ENCODE results near the gene CHSY1. TPM values are rescaled to one million over a fixed set of nuclear protein-coding genes. Genes with fewer than 3 reads are reported as not detected.
A peak's percentile ranks its signal among the peaks of the same experiment; 100 is the strongest.

Gene CHSY1
- total RNA-seq, 1 experiment from 2014 or later: 11.4 TPM

- H3K9ac ChIP-seq (ENCODE audit: low read length): no peak overlapping the region
- H2AFZ ChIP-seq (ENCODE audit: low read length): no peak overlapping the region
- H3K4me2 ChIP-seq (ENCODE audit: low read depth, low read length, poor library complexity, severe bottlenecking): peak overlapping the region; percentile 50
- H3K9me3 ChIP-seq (ENCODE audit: low read length): no peaks in the 10 kb centered on the region
- no peaks in the 10 kb centered on the region for H3K79me2 ChIP-seq (ENCODE audit: low read length)
- 0 out of 2 replicates have a peak, but pooled peaks cover 4% of the 10 kb centered on the region for H4K20me1 ChIP-seq (ENCODE audit: insufficient read depth, low read depth, low read length)
- peak overlapping the region; percentile 26; the same call in 1 of the 2 replicates for H3K4me3 ChIP-seq (ENCODE audit: low read length)
- H3K4me1 ChIP-seq (ENCODE audit: low read length): peaks cover 17% of the 10 kb centered on the region
- no peaks in the 10 kb centered on the region for H3K9me2 ChIP-seq (replicated peaks; ENCODE audit: insufficient read depth, low read length)
- no peaks in the 10 kb centered on the region for H3K36me3 ChIP-seq (ENCODE audit: insufficient read depth, low read length)
- no peaks in the 10 kb centered on the region for H3K27me3 ChIP-seq (ENCODE audit: low read length)
- no peak for DNase-seq
- no peak overlapping the region for H3K27ac ChIP-seq (ENCODE audit: low read length)
Measured at GRCh38 chr15:101156061-101156460, 95.8 kb downstream of the CHSY1 start.

GRCh38 chr15:101153801-101154656, 97.8 kb downstream of the CHSY1 start:
- Histone ChIP-seq H3K9me3 (ENCODE audit: low read length) (no peaks in the 10 kb centered on the region), H3K9ac (ENCODE audit: low read length) (no peak overlapping the region), H3K4me1 (ENCODE audit: low read length) (peaks cover 11% of the 10 kb centered on the region), H3K36me3 (ENCODE audit: insufficient read depth, low read length) (no peaks in the 10 kb centered on the region), H3K27ac (ENCODE audit: low read length) (no peak overlapping the region), H3K4me2 (ENCODE audit: low read depth, low read length, poor library complexity, severe bottlenecking) (no peak overlapping the region), H2AFZ (ENCODE audit: low read length) (no peak overlapping the region), H3K79me2 (ENCODE audit: low read length) (no peaks in the 10 kb centered on the region), H3K9me2 (replicated peaks; ENCODE audit: insufficient read depth, low read length) (no peaks in the 10 kb centered on the region), H3K27me3 (ENCODE audit: low read length) (no peaks in the 10 kb centered on the region), H3K4me3 (ENCODE audit: low read length) (no peak overlapping the region), H4K20me1 (ENCODE audit: insufficient read depth, low read depth, low read length) (no peaks in the 10 kb centered on the region)
- DNase-seq: no peak

- Histone ChIP-seq H3K9me2 (replicated peaks; ENCODE audit: insufficient read depth, low read length) (no peaks in the 10 kb centered on the region), H3K27ac (ENCODE audit: low read length) (no peak overlapping the region), H3K27me3 (ENCODE audit: low read length) (no peaks in the 10 kb centered on the region), H3K9ac (ENCODE audit: low read length) (no peak overlapping the region), H4K20me1 (ENCODE audit: insufficient read depth, low read depth, low read length) (no peaks in the 10 kb centered on the region), H3K4me3 (ENCODE audit: low read length) (no peak overlapping the region), H3K4me2 (ENCODE audit: low read depth, low read length, poor library complexity, severe bottlenecking) (no peak overlapping the region), H3K79me2 (ENCODE audit: low read length) (no peaks in the 10 kb centered on the region), H3K36me3 (ENCODE audit: insufficient read depth, low read length) (no peaks in the 10 kb centered on the region), H3K4me1 (ENCODE audit: low read length) (peaks cover 11% of the 10 kb centered on the region), H2AFZ (ENCODE audit: low read length) (no peak overlapping the region), H3K9me3 (ENCODE audit: low read length) (no peaks in the 10 kb centered on the region)
- peak; percentile 83 for DNase-seq
Measured at GRCh38 chr15:101152914-101153313, 98.9 kb downstream of the CHSY1 start.

GRCh38 chr15:101151288-101151687, 100.6 kb downstream of the CHSY1 start:
- Histone ChIP-seq H3K9ac (ENCODE audit: low read length) (no peak overlapping the region), H3K27ac (ENCODE audit: low read length) (no peak overlapping the region), H3K9me3 (ENCODE audit: low read length) (no peaks in the 10 kb centered on the region), H3K27me3 (ENCODE audit: low read length) (no peaks in the 10 kb centered on the region), H3K4me1 (ENCODE audit: low read length) (peaks cover 4% of the 10 kb centered on the region), H3K36me3 (ENCODE audit: insufficient read depth, low read length) (no peaks in the 10 kb centered on the region), H3K4me3 (ENCODE audit: low read length) (no peak overlapping the region), H2AFZ (ENCODE audit: low read length) (no peak overlapping the region), H3K9me2 (replicated peaks; ENCODE audit: insufficient read depth, low read length) (no peaks in the 10 kb centered on the region), H3K79me2 (ENCODE audit: low read length) (no peaks in the 10 kb centered on the region), H3K4me2 (ENCODE audit: low read depth, low read length, poor library complexity, severe bottlenecking) (no peak overlapping the region), H4K20me1 (ENCODE audit: insufficient read depth, low read depth, low read length) (0 out of 2 replicates have a peak, but pooled peaks cover 3% of the 10 kb centered on the region)
- no peak for DNase-seq

DNA sequence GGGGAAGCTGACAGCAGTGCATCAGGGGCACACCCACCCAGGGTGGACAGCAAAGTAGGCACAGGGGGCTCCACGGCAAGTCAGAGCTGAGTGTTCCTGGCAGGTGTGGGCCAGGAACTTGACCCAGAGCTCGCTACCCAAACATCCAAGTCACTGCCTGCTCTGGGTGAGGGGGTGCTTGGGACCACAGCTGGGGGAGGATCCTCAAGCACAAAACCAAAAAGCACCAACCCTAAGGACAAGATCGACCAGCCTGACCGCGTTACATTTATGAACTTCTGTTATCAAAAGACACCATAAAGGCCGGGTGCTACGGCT, 101.2 kb downstream of the CHSY1 start:
- H3K27me3 ChIP-seq (ENCODE audit: low read length): no peaks in the 10 kb centered on the region
- H3K9me2 ChIP-seq (replicated peaks; ENCODE audit: insufficient read depth, low read length): no peaks in the 10 kb centered on the region
- no peak for DNase-seq
- no peaks in the 10 kb centered on the region for H3K9me3 ChIP-seq (ENCODE audit: low read length)
- H3K36me3 ChIP-seq (ENCODE audit: insufficient read depth, low read length): no peaks in the 10 kb centered on the region
- no peak overlapping the region for H2AFZ ChIP-seq (ENCODE audit: low read length)
- H3K9ac ChIP-seq (ENCODE audit: low read length): no peak overlapping the region
- H3K4me1 ChIP-seq (ENCODE audit: low read length): no peaks in the 10 kb centered on the region
- H3K4me2 ChIP-seq (ENCODE audit: low read depth, low read length, poor library complexity, severe bottlenecking): no peak overlapping the region
- H3K27ac ChIP-seq (ENCODE audit: low read length): no peak overlapping the region
- H3K4me3 ChIP-seq (ENCODE audit: low read length): no peak overlapping the region
- no peaks in the 10 kb centered on the region for H3K79me2 ChIP-seq (ENCODE audit: low read length)
- H4K20me1 ChIP-seq (ENCODE audit: insufficient read depth, low read depth, low read length): 0 out of 2 replicates have a peak, but pooled peaks cover 3% of the 10 kb centered on the region

DNA sequence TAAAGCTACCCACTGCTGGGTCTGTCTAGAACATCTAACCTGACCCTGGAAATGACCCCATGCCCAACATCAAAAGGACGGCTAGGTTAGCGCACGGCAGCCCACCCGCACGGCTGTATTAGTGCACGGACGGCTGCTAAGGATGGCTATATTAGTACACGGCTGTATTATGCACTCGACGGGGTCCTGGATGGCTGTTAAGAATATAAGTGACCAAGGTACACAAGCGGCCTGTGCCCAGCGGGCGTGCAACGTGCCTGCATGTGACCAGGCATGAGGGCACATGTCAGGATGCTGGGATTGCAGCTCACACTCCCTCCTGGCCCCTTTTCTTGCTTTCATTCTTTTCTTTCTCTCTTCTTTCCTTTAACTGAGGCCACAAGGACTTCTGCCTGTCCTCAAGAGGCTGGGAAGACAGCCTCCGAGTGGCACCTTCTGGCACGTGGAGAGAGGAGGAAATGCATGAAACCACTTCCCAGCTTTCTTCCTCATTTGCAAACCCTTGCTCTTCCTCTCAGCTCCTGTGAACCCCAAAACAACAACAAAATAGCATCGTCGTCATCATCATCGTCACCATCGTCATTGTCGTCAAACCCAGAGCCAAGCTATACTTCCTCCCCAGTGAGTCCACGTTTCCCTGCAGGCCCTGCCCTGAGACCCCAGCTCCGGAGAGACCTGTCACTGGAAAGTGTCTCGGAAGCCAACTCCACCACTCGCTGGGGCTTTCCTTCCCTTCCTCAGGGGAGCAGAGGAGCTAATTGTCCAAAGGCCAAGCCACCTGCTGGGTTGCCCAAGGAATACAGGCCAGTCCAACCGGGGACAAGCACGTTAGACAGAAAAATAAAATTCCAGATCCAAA, 101.8 kb downstream of the CHSY1 start:
- H3K9me3 ChIP-seq (ENCODE audit: low read length): no peaks in the 10 kb centered on the region
- H3K9ac ChIP-seq (ENCODE audit: low read length): no peak overlapping the region
- DNase-seq: no peak
- no peaks in the 10 kb centered on the region for H3K36me3 ChIP-seq (ENCODE audit: insufficient read depth, low read length)
- H3K79me2 ChIP-seq (ENCODE audit: low read length): no peaks in the 10 kb centered on the region
- H3K27me3 ChIP-seq (ENCODE audit: low read length): no peaks in the 10 kb centered on the region
- no peak overlapping the region for H3K27ac ChIP-seq (ENCODE audit: low read length)
- 0 out of 2 replicates have a peak, but pooled peaks cover 3% of the 10 kb centered on the region for H4K20me1 ChIP-seq (ENCODE audit: insufficient read depth, low read depth, low read length)
- no peaks in the 10 kb centered on the region for H3K4me1 ChIP-seq (ENCODE audit: low read length)
- no peak overlapping the region for H3K4me2 ChIP-seq (ENCODE audit: low read depth, low read length, poor library complexity, severe bottlenecking)
- no peak overlapping the region for H2AFZ ChIP-seq (ENCODE audit: low read length)
- no peak overlapping the region for H3K4me3 ChIP-seq (ENCODE audit: low read length)
- H3K9me2 ChIP-seq (replicated peaks; ENCODE audit: insufficient read depth, low read length): no peaks in the 10 kb centered on the region

- Histone ChIP-seq H3K9me3 (ENCODE audit: low read length) (no peaks in the 10 kb centered on the region), H3K27ac (ENCODE audit: low read length) (no peak overlapping the region), H3K79me2 (ENCODE audit: low read length) (no peaks in the 10 kb centered on the region), H3K36me3 (ENCODE audit: insufficient read depth, low read length) (no peaks in the 10 kb centered on the region), H2AFZ (ENCODE audit: low read length) (no peak overlapping the region), H3K27me3 (ENCODE audit: low read length) (no peaks in the 10 kb centered on the region), H3K4me3 (ENCODE audit: low read length) (no peak overlapping the region), H3K9me2 (replicated peaks; ENCODE audit: insufficient read depth, low read length) (no peaks in the 10 kb centered on the region), H4K20me1 (ENCODE audit: insufficient read depth, low read depth, low read length) (0 out of 2 replicates have a peak, but pooled peaks cover 3% of the 10 kb centered on the region), H3K4me2 (ENCODE audit: low read depth, low read length, poor library complexity, severe bottlenecking) (no peak overlapping the region), H3K4me1 (ENCODE audit: low read length) (no peaks in the 10 kb centered on the region), H3K9ac (ENCODE audit: low read length) (no peak overlapping the region)
- no peak for DNase-seq
Measured at GRCh38 chr15:101148881-101149664, 102.8 kb downstream of the CHSY1 start.

All from Karpas-422 (cell line).